GM18873 (cell line): ENCODE measurements around the gene LPP.

Source experiments
- ATAC-seq: cut with Tn5 transposase; IDR thresholded peaks from one replicate; pipeline ENCODE4 v1.9.1; 2021; ENCODE audit warnings: mild to moderate bottlenecking, moderate library complexity, moderate number of reproducible peaks; ENCODE audit not compliant: unreplicated experiment, low FRiP score

LPP gene

GRCh38 chr3:188746291-188746783, 592.4 kb downstream of the LPP start:
- ATAC-seq: no peak

DNA sequence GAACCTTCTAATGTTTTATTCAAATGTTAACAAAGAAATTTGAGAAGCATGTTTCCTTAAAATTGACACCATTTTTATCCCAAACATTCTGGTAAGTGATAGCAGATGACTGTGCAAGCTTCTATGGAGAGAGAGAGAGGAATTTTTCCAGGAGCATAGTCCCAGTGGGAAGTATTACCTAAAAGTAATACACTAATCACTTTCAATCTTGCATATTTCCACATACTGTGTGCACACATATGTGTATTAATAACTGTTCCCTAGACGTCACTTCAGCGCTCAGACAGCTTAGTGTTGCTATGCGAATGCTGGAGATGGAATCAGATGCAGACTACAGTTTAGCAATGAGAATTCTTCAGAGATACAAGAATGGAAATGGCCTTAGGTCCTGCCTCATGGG, 593.5 kb downstream of the LPP start:
- no peak for ATAC-seq

GRCh38 chr3:188749010-188749617, 595.2 kb downstream of the LPP start:
- ATAC-seq: no peak

DNA sequence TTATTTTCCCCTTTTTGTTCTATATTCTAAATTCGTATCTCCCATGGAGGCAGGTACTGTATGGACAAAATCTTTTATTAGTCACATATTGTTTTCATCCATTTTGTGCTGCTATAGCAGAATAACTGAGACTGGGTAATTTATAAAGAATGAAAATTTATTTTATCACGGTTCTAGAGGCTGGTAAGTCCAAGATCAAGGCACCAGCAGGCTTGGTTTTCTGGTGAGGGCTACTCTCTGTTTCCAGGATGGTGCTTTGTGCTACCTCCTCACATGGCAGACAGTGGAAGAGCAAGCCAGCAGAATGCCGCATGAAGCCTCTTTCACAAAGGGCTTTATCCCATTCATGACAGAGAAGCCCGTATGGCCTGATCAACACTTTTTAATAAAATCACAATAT, 595.9 kb downstream of the LPP start:
- no peak for ATAC-seq

DNA sequence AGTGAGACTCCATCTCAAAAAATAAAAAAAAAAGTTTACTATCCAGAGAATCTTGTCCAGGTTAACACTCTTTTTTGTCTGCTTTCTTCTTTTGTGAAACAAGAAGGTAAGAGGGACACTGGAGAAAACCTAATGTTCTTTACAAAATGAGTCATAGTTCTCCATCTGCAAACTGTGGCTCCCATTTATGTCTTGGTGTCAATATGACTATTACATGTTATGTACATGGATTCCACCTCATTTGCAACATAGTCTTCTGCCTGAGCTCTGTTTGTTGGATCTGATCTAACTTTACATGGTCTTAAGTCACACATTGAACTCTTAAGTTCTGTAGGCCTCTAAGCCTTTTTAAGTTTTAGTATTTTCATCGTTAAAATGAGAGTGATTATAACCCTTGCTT, 596.7 kb downstream of the LPP start:
- ATAC-seq: no peak

- ATAC-seq: peak; percentile 23
Measured at GRCh38 chr3:188752850-188753249, 598.9 kb downstream of the LPP start.

DNA sequence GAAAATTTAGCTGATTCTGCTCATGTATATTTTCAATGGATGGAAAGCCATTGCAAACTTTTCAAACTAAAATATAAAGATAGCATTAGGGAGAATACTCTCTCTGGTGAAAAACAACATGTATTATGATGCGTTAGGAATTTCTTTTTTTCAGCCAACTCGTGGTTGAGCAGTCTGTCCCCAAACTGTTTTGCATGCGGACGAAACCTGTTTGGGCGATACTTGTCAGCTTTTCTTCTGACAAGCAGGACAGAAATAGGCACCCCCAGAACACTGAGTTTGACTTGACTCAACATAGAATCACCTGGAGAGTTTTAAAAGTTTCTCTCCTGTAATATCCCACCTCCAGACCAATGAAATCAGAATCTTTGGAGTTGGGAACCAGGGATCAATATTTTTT, 600.3 kb downstream of the LPP start:
- peak; percentile 47 for ATAC-seq

DNA sequence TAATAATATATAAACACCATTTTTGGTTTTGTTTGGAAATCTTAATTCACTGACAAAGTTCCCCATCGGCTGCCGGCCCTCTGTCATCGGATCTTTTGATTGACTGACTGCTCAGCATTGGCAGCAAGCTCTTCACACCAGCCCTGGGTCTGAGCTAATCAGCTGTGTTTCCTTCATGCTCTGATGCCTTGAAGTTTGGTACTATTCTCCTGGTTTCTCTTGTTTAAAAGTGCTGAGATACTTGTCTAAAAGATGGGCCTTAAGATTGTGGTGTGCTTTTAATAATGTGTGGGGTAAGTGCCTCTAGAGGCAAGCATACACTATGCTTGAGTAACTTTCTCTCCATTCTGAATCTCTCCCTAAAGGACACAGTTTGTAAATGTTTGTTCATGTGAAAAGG, 602.3 kb downstream of the LPP start:
- ATAC-seq: no peak

DNA sequence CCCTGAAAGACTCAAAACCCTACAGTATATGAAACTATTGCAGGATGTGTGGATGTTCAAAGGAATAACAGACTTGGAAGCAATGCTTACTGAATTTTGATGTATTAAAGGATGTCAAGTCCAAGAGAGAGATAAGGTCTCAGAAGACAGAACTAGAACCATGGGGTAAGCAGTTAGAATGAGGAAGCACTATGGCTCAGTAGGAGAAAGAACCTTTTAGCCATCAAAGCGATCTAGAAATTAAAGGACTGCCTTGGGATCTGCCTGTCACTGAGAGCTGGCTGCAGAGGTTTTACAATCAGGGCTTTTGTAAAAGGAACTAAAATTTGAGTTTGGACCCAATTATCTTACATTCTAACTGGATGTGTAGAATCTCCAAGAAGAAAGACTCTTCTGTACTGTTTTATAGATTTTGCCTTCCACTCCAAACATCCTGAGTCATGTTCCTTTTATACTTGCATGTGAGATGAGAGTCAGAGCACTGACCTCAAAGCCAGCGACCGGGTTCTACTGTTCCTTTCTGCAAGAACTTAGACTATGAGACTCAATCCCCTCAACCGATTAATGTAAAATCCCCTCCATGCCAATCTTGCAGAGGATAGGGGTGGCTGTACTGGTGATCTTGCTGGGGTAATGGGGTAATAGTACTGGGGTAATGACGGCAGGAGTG, 605.5 kb downstream of the LPP start:
- ATAC-seq: no peak

GRCh38 chr3:188760408-188760807, 606.5 kb downstream of the LPP start:
- ATAC-seq: no peak

DNA sequence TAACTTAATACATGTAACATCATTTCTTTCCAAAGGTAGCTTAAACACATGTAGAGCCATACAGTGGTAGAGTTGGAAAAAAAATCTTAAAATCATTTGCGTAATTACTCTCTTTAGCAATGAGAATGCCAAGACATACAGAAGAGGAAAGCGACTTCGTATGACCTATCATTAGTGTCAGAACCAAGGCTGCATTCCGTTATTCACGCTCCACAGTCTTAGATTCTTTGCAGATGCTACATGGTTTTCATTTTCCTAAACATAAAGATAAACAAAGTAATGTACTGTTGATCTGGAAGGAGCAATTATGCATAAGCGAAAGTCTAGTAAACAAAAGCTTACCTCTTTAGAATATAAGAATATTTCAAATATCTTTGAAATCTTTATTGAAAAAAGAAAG, 607.5 kb downstream of the LPP start:
- ATAC-seq: no peak

GRCh38 chr3:188761964-188762363, 608.0 kb downstream of the LPP start:
- ATAC-seq: no peak

DNA sequence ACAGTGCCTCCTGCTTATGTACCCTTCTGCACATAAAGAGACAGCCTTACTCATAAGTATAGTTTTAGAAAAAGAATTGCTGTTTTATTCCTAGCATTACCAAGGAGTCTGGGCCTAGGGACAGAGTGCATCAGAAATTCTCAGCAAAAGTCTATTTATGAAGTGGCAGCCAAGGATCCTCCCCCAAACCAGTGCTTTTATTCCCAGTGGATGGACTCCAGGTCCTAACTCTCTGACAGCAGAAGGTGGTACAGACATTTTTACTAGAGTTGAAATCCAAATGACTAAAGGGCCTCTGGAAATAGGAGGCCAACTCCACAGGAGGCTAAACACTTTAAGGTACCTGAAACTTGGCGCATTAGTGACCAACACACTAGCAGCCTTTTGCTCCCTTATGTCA, 610.7 kb downstream of the LPP start:
- no peak for ATAC-seq

DNA sequence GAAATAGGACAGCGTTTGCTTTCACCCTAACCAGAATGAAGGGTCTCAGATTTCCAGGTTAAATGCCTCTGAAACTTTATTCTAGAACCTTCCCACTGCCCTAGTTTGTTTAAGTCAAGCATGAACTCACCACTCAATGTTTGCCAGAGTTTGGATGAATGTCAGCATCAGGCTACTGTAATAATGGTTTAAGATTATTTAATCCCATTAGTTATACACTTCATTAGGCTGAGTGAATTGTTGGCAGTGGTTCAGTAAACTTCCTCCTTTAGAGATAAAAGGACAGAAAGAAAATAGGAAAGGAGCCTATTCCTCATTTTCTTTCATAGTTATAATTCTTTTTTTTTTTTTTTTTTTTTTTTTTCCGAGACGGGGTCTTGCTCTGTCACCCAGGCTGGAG, 615.9 kb downstream of the LPP start:
- ATAC-seq: no peak

- ATAC-seq: no peak
Measured at GRCh38 chr3:188772886-188773285, 618.9 kb downstream of the LPP start.

- no peak for ATAC-seq
Measured at GRCh38 chr3:188775412-188775811, 621.5 kb downstream of the LPP start.

DNA sequence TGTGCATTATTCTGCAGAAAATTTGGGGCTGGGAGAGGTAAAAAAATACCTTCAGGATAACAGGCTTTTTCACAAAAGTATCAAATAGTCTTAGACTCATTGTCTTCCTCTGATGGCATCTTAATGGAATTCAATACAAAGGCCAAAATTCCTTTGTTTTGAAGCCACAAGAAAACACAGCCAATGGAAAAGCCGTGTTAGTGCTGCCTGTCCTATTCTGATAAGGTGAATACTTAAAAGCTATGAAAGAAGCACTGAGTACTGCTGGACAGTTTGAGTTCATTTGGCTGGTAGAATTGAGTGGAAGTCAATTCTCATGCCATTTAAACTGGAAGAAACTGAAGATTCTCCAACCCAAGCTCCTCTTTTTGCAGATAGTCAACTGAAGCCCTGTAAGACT, 622.5 kb downstream of the LPP start:
- no peak for ATAC-seq

- ATAC-seq: no peak
Measured at GRCh38 chr3:188778091-188778852, 624.3 kb downstream of the LPP start.

DNA sequence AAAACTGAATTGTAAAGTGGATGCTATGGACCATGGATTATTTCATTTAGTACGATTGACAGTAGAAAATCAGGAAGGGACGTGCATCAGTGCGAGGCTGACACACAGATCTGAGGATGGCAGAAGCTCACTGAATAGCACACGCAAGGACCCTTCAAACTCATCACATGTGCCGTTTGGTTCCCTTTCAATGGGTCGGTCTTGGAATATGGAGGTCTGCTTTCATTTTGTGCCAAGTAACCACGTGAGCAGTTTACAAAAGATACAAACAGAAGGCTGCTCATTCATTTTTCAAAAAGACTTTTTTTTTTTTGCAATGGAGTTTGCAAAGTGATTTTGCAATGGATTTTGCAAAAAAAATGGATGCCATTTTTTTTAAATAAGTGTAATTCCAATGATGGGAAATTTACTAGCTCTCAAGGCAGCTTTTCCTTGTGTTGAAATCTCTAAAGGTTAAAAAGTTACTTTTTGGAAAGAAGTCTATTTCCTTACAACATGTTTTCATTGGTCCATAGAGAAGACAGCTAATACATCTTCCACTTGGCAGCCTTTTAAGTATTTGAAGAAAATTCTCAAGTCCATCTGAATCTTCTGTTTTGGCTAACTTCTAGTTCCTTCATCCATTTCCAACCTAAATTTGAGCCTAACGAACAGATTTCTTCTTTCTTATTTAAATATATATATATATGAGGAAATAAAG, 625.5 kb downstream of the LPP start:
- ATAC-seq: no peak

GRCh38 chr3:188780193-188781147, 626.5 kb downstream of the LPP start:
- no peak for ATAC-seq
